ENCODE data around the gene FBXO36. TPM values are rescaled to one million over a fixed set of nuclear protein-coding genes. Genes with fewer than 3 reads are reported as not detected.

Gene FBXO36
- total and polyA plus RNA-seq, 2 donors (not counting 3 experiments of a cell fraction or from before 2014, with no cell fraction given): 0.53 to 1.2 TPM

DNA sequence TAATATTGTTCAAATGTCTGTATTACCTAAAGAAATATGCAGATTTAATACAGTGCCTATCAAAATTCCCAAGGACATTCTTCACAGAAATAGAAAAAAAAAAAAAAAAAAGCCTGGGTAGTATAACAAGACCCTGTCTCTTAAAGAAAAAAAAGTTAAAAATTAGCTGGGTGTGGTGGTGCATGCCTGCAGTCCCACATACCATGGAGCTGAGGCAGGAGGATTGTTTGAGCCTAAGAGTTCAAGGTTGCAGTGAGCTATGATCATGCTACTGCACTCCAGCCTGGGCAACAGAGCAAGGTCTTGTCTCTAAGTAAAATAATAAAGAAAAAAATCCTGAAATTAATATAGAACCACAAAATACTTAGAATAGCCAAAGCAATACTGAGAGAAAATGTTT is 94.5 kb downstream of the FBXO36 start:
- FAIRE-seq: no peak
- intact Hi-C loops (cut with micrococcal nuclease) (no loop called here), dilution Hi-C loops (cut with MboI; ENCODE audit: extremely low pct_ligation_motif_present, low sequenced_read_pairs) (no loop called here)

More for the DNA sequence above, 94.5 kb downstream of the FBXO36 start:
- Histone ChIP-seq H3K4me1 (ENCODE audit: control insufficient read depth, extremely low read depth, insufficient read depth, low read length) (no peaks in the 10 kb centered on the region), H3K4me2 (ENCODE audit: insufficient read depth, low read length) (no peak overlapping the region), H4K20me1 (replicated peaks; ENCODE audit: control insufficient read depth, extremely low read depth, insufficient read depth, low read length) (no peaks in the 10 kb centered on the region), H3K9me3 (replicated peaks; ENCODE audit: control insufficient read depth, insufficient read depth, low read length) (no peaks in the 10 kb centered on the region), H3K27me3 (ENCODE audit: control insufficient read depth in 2 of 2, insufficient read depth in 2 of 2, low read length in 2 of 2) (peaks cover 3% of the 10 kb centered on the region in 2 experiments), H3K9ac (replicated peaks; ENCODE audit: extremely low read depth, insufficient read depth, low read length) (no peak overlapping the region), H2AFZ (ENCODE audit: low read depth, low read length) (no peak overlapping the region), H3K9me1 (replicated peaks; ENCODE audit: control insufficient read depth, extremely low read depth, insufficient read depth, low read length) (no peaks in the 10 kb centered on the region), H3K4me3 (replicated peaks in 1 of 3; ENCODE audit: insufficient read depth in 1 of 3, low read depth in 1 of 3, low read length in 3 of 3) (no peak overlapping the region), H3K79me2 (ENCODE audit: control insufficient read depth, insufficient read depth, low read length) (no peaks in the 10 kb centered on the region), H3K27ac (ENCODE audit: insufficient read depth, low read depth, low read length) (no peak overlapping the region), H3K36me3 (ENCODE audit: control insufficient read depth in 2 of 2, extremely low read depth in 1 of 2, insufficient read depth in 2 of 2, low read length in 2 of 2) (no peaks in the 10 kb centered on the region)
- TF ChIP-seq POLR2AphosphoS5 (IDR thresholded peaks at IDR 0.05; ENCODE audit: insufficient read depth, low read depth, low read length) (no peak), MYC (IDR thresholded peaks at IDR 0.05; ENCODE audit: low read depth, low read length) (no peak), JUN (IDR thresholded peaks at IDR 0.05; ENCODE audit: borderline replicate concordance, insufficient read depth, insufficient read length, low read depth) (no peak), GATA2 (IDR thresholded peaks at IDR 0.05; ENCODE audit: insufficient read depth, insufficient read length, low read depth, low read length) (no peak), EZH2 (IDR thresholded peaks at IDR 0.05; ENCODE audit: borderline replicate concordance, low read depth, low read length, severe bottlenecking) (no peak), FOS (IDR thresholded peaks at IDR 0.05; ENCODE audit: borderline replicate concordance, insufficient read depth, low read length) (no peak), POLR2A (IDR thresholded peaks at IDR 0.05; ENCODE audit: low read depth, low read length) (no peak)
- TF ChIP-seq, protein P1, sequence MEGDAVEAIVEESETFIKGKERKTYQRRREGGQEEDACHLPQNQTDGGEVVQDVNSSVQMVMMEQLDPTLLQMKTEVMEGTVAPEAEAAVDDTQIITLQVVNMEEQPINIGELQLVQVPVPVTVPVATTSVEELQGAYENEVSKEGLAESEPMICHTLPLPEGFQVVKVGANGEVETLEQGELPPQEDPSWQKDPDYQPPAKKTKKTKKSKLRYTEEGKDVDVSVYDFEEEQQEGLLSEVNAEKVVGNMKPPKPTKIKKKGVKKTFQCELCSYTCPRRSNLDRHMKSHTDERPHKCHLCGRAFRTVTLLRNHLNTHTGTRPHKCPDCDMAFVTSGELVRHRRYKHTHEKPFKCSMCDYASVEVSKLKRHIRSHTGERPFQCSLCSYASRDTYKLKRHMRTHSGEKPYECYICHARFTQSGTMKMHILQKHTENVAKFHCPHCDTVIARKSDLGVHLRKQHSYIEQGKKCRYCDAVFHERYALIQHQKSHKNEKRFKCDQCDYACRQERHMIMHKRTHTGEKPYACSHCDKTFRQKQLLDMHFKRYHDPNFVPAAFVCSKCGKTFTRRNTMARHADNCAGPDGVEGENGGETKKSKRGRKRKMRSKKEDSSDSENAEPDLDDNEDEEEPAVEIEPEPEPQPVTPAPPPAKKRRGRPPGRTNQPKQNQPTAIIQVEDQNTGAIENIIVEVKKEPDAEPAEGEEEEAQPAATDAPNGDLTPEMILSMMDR (IDR thresholded peaks at IDR 0.05; ENCODE audit: extremely low read depth in 1 of 2, insufficient read depth in 1 of 2, low read depth in 1 of 2, low read length in 2 of 2): no peak
- TF ChIP-seq, protein P2, sequence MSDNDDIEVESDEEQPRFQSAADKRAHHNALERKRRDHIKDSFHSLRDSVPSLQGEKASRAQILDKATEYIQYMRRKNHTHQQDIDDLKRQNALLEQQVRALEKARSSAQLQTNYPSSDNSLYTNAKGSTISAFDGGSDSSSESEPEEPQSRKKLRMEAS (IDR thresholded peaks at IDR 0.05; ENCODE audit: insufficient read depth, insufficient read length): no peak
- no TSS peak for BruUV-seq (replicated peaks)
- ChIA-PET POLR2A (interaction anchor here (0.7 kb wide), 1 partner anchor 775 kb away, joined by 3 read pairs; no protein-coding TSS in a partner anchor), CTCF (interaction anchor here (0.6 to 1.6 kb wide), 3 partner anchors 8 to 143 kb away, joined by 4 to 10 read pairs (median 4); no protein-coding TSS in a partner anchor)
- DNase-seq (ENCODE audit: low read depth, low spot score): no peak
